CD4-positive, alpha-beta T cell treated with Interleukin-10 for 1 hour (primary cell): Measurements from ENCODE around the gene SALL2.
"Not testable (repeated sequence)": the region's sequence is repeated elsewhere in the genome, so short reads cannot be mapped to it uniquely, and the experiment has no call there.

Experiments
- DNase-seq: peaks from one replicate; pipeline ENCODE4 v3.0.0-alpha.2; 2020

SALL2 gene

DNA sequence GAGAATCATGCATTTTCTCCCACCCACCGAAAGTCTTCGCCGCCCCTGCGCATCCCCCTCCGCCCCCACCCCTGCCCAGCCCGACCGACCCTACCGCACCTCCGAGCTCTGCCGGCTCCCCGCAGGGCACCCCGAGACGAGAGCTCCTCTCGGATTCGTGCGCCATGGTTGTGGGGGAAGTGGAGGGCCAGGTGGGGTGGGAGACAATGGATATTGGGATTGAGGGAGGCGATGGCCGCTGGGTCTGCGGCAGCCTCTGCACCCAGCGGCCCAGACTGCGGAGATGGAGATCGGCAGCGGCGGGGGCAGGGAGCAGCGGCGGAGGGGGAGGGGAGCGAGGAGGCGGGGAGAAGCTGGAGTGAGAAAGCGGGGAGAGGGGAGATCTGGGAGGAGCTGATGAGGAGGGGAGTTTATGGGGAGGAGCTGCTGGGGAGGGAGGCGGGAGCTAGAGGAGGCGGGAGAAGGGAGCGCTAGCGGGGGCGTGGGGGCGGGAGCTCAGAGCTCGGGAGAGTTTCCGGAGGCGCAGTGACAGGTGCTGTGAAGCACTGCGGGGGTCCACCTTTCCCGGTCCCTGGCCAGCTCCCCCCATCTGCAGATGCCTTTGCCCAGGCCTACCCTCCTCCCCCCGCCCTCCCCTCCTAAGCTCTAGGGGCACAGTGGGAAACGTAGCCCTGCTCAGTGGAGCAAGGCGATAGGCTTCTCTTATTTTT is at the start of gene SALL2:
TSS of gene SALL2 (minus strand) at position 385 of the 710 bp plus-strand sequence. CDS start at position 166, 219 bp downstream.
- peak; percentile 72 for DNase-seq

DNA sequence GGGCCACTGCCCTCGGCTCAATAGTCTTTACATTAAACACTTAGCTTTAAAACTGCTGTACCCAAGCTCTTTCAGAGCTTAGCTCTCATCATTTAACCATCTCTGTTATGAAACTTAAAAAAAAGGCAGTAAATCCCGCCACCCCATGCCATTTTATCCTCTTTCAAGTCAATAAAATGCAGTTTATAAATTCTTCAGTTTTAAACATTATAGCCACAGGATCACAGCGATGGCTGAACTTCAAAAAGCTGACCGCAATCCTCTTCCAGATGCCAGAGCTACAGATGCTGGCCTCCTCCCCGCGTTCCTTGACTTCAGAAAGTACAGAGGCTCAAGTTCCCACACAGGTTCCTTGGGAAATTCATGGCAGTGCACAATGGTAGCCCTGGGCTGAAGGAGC is 49.5 kb upstream of the SALL2 start:
- no peak for DNase-seq

DNA sequence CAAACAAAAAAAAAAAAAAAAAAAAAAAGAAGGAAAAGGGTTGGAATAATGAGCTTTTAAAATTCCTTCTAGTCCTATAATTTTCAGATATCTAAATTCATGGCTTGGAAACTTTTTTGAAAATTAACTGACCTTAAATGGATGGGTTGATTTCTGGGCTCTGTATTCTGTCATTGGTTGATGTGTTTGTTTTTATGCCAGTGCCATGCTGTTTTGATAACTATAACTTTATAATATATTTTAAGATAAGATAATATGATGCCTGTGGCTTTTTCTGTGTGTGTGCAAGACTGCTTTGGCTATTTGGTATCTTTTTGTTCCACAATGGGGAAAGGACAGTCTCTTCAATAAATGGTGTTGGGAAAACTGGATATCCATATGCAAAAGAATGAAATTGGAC is 46.5 kb upstream of the SALL2 start:
- no peak for DNase-seq

DNA sequence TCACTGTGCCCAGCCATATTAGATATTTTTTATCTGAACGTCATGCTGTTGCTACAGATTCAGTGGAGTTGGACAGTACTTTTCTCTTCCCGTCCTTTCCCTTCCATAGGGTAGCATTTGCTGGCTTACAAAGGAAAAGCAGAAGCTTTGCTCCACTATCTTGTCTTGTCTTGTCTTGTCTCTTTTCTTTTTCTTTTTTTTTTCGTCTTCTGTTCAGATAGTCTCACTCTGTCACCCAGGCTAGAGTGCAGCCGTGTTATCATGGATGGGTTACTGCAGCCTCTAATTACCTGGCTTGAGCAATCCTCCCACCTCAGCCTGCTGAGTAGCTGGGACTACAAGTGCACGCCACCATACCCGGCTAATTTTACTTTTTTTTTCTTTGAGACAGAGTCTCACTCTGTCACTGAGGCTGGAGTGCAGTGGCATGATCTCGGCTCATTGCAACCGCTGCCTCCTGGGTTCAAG is 32.6 kb upstream of the SALL2 start:
- no peak for DNase-seq

DNA sequence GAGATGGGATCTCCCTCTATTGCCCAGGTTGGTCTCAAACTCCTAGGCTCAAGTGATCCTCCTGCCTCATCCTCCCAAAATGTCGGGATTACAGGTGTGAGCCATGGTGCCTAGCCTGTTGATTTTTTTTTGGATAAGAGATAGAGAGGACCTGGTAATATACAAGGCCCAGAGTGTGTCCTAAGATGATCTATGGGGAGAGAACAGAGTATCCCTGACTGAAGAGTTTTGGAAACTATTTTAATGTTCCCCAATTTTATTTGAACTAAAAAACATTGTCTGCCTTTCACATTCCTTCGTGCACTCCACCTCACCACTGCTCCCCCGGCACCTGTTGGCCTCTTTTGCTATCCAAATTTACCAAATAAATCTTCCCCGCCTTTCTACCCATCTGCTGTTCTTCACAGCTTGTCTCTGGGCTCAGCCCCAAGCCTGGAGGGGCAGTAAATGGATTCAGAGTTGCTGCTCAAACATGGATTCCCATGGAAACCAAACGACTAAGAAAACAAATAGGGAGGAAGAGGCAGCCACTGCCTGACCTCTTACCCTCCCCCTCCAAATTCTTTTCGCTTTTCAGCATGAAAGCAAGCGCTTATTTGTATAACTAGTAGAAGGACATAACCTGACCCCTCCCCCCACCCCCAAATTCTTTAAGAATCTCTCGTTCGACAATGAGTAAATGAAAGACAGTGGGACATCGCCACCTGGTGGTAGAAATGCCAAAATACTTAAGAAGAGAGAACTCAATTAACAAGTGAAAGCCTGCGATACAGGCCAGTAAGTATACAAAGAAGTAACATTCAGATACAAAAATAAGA is 31.1 kb upstream of the SALL2 start:
- peak; percentile 87 for DNase-seq

DNA sequence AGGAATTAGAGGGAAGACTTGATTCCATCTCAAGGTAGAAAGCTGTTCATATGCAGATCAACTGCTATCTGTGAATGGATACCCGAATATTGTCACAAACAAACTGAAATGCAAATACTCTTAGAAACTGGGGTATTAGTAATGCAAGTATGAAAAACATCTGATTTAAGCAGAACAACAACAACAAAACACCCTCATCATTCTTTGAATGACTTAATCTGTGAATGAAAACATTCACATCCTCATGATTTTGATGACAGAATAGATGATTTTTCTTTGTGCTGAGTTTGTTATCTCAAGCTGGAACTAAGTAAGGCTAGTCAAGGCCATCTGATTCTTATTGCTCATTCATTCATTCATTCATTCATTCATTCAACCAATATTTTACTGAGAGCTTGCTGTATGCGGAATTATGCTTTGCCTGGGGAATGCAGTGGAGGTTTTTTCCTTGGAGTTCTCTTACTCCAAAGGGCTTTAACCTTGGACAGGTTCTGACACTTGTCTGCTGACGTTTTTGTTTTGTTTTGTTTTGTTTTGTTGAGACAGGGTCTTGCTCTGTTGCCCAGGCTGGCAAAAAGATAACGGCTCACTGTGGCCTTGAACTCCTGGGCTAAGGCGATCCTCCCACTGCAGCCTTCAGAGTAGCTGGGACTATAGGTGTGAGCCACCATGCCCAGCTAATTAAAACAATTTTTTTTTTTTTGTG is 30.4 kb upstream of the SALL2 start:
- no peak for DNase-seq

DNA sequence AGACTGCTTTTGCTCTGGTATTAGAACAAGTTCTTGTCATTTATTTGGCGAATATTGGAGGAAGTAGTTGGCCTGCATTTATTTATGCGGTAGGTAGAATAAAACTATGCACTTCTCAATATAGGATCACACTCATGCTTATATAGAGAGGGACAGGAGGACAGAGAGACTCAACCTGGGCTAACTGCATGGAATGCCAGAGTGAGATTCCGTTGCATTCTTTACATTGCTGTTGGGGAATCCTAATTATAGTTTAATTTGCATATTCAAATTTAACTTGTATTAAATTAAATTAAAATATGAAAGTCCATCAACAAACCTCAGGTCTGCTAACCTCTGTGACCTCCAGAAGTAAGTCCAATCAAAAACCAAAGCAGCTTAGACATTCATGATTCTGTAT is 27.1 kb upstream of the SALL2 start:
- no peak for DNase-seq

DNA sequence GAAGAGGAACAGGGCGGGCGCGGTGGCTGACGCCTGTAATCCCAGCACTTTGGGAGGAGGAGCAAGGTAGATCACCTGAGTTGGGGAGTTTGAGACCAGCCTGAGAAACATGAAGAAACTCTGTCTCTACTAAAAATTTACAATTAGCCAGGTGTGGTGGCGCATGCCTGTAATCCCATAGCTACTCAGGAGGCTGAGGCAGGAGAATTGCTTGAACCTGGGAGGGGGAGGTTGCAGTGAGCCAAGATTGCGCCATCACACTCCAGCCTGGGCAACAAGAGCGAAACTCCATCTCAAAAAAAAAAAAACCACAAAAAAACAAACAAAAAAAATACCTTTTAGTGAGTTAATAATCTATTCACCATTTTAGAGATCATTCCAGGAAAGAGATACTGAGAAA is 18.4 kb upstream of the SALL2 start:
- DNase-seq: not testable (repeated sequence)

DNA sequence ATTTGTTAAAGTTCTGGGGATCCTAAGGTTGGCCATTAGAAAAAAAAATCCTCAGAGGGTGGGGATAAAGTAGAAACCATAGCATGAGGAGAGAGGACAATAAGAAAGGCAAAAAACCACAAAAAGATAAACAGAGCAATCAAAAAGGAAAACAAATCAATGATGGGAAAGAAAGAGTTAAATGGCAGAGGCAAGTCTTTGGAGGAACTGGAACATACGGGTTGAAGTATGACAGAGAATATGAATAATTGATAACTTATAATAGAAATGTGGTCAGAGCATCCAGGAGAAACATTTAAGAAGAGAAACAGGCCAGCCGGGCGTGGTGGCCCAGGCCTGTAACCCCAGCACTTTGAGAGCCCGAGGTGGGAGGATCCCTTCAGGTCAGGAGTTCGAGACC is 17.8 kb upstream of the SALL2 start:
- no peak for DNase-seq

DNA sequence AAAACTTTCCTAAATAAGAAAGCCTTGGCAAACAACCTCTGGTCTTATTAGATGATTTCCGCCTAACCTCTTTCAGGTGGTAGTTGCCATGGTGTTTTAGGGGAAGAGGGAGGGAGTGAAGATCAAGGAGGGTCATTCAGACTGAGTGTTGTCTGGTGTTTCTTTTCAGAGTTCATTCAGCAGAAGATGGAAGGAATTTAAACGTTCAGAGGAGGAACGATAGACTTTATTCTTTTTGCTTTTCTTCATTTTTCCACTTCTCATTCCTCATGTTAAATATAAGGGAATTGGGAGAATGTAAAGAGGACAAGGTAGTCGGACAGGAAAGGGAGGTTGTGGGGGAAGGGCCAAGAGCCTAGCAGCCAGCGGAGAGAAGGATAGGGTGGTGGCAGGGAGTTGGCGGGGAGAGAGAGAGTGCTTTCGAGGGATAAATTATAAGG is 17.4 kb upstream of the SALL2 start:
- DNase-seq: no peak

DNA sequence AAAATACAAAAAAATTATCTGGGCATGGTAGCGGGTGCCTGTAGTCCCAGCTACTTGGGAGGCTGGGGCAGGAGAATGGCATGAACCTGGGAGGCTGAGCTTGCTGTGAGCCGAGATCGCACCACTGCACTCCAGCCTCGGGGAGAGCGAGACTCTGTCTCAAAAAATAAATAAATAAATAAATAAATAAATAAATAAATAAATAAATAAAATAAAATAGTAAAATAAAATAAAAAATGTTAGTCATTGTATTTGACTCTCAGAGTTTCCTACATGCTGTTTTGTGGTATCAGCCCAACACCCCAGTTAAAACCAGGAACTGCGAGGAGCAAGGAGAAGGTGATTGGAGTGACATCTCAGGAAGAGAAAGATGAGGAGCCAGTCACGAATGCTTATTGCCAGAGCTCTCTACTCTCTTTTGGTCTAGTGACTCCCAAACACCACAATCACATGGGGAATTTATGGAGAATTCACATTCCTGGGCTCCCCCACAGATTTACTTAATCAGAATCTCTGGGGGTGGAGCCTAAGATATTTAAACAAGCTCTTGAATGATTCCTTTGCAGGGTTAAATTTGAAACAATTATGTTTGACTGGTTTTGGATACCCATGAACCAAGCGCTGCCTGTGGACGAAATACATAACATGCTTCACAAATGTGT is 15.4 kb upstream of the SALL2 start:
- no peak for DNase-seq

DNA sequence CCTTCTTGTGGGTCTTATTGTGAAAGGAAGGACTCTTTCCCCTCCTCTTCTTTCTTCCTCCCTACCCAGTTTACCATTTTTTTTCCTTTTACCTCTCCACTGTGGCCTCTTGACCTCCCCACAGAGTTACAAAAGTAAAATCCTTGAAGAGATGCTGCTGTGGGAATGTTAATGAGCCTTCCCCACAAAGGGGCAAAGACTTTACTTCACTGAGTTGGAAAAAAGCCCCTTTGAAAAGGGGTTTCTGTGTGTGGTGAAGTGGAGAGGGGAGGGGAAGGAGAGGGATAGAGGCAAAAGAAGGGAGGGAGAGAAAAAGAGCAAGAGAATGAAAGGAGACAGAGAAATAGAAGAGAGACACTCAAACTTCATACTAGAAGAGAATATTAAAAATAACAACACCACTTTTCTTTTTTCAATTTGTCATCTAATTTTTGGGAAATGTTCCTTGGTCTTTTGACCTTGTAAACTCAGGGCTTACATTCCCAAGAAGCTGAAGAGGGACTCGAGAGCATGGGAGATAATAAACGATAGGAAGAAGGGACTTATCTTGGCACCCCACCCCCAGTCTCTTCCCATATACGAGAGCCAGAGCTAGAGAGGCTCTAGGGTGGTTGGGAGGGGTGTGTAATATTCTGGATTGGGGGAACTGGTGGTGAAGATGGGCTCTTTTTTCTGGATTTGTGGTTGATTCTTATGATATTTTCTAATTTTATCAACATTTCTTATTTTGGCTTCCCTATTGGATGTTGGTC is 13.2 kb upstream of the SALL2 start:
- DNase-seq: no peak

DNA sequence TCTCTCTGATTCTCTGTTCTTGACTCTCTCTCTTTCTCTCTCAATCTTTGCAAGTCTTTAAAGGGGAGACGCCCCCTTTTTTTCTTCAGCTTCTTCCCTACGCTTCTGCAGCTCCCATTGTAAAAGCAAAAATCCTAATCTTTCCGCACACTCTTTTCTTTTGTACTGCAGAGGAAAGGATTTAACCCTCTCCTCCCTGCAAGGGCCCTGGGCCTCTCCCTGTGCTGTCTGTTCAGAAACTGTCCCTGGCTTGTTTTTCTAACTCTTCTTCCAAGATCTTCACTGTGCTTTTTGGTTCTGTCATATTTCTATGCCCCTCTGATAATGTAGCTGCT is 10.9 kb upstream of the SALL2 start:
- no peak for DNase-seq

DNA sequence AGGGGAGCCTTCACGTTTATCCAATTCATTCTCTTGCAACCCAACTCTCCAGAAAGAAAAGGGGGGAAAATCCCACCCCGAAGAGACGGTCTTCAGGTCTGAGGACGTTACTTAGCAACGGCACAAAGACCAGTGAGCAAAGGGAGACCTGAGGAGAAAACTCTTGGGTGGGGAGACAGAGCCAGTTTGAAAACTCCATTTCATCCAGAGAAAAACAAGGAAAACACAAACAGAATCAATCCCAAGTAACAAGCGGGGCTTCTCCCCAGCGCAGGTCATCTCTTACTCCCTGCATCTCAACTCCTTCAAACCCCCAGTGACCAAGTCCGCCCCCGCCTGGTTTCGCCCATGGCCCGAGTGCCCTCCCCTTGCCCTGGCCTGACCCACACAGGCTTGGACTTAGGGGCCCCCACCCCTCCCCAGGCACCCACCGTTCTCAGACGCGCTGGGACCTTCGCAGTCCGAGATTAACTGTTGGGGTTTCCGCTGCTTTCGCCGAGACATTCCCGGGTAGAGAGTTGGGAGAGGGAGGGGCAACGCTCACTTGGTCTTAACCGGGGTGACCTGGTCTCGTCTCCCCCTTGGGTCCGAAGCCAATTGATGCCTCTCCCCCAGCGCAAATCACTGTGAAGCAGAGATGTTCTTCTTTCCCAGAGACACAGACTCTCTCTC is 10.4 kb upstream of the SALL2 start:
- no peak for DNase-seq

DNA sequence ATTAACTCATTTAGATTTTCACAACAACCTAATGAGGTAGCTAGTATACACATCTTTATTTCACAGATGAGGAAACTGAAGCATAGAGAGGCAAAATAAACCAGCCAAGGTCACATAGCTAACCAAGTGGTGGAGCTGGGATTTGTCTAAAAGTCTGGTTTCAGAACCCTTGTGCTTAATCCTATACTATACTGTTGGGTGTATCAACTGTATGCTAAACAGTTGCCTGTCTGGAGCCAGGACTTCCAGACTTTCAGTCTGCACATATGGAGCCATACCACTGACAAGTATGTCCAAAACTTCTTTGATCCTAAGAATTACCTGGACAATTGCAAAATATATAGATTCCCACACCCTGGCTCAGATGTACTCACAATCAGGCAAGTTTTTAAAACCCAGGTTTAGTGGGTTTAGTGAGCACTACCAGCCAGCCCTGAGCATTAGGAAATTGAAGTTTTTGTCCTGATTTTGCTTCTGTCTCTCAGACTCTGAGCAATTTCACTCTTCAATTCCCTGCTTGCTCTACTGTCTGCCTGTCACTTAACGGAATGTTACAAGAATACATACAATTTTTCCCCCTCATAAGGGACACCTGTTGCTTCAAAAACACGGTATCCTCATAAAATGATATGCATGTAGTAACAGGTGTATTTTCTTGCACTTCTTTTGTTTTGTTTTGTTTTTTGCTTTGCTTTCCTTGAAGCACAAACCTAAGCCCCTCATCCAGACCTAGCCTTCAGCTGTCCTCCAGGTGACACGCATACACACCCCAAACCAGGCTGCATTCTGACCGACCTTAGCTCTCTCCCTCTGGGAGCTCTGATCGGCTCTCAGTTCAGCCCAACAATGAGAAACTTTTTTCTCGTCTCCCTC is 9.6 kb upstream of the SALL2 start:
- DNase-seq: no peak

DNA sequence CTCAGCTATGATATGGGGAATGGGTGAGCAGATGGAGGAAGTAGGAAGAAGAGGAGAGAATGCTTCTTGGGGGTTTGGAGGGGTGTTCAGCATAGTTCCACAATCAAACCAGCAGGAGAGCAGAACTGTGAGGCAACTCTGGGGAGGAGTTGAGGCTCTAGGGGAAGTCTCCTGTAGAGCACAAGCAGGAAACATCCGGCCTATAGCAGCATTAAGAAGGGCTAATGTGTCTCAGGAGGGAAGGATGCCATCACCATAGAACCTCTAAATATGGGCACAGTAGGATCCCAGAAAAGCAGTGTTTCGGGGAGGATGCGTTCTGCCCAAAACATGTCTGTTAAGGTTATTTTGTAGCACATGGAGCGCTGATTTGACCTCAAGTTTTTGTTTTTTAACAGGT is 8.4 kb upstream of the SALL2 start:
- no peak for DNase-seq

DNA sequence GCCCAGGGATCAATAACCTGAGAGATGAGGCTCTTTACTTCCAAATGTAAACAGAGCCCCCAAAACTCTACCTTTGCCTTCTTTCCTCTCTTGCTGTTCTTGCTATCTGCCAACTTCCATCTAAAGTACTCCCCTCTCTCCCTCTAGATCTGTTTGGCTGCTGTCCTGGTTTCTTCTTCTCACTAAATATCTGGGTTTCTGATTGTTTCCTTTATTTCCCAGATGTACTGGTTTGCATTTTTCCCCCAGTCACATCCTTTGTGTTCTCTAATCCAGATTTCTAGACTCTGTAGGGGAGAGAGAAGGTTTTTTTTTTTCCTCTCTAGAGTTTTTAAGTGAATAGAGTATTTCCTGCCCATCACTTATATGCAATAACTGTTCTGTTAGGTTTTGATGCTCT is 7.1 kb upstream of the SALL2 start:
- DNase-seq: no peak

DNA sequence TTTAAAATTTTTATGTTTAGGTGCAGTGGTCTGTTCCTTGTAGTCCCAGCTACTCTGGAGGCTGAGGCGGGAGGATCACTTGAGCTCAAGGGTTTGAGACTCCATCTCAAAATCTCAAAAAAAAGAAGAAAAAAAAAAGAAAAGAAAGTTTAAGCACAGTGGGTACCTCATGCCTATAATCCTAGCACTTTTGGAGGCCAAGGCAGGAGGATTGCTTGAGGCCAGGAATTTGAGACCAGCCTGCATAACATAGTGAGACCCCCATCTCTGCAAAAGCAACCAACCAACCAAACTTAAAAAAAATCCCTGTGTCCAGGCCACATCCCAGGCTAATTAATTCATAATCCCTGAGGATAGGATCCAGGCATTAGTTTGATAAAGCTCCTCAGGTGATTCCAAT is 3.4 kb upstream of the SALL2 start:
- no peak for DNase-seq

DNA sequence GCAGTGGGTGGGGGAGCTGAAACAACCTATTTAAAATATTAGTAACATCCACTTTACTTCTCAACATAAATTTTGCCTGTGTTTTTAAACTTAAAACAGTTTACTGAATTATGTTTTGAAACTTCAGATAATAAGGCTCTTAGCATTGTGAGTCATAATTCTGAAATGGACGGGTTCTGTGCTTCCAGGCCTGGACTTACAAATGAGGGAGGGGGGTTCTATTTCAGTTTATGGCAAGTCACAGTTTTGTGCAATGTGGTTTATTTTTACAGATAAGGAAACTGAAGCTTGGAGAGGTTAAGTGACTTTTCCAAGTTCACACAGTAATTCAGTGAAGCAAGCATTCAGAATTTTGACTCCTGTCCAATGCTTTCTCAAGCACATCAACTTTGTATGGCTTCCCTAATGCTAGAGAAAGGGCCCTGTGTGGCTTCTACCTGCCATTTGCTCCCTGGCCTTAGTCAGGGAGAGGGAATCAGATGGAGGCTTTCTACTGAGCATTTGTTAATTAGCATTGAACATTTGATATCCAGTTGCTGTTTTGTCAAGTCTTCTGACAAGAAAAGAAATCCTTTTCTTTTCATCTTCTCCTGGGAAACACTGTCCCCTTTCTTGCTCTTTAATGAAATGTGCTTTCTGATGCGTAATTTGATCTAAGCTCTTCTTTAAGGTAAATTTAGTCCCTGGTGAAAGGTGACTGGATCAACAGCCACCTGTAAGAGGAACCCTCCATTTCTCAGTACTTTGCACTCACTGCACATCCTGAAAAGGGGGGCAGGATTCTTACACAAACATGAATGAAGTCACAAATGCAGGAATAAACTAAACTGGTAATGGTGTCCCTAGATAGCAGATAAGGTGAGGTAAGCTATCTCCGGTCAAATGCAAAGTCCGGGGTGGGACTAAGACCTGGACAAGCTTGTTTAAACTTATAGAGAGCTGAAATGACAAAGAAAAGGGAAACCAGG is 2.5 kb upstream of the SALL2 start:
- DNase-seq: no peak

DNA sequence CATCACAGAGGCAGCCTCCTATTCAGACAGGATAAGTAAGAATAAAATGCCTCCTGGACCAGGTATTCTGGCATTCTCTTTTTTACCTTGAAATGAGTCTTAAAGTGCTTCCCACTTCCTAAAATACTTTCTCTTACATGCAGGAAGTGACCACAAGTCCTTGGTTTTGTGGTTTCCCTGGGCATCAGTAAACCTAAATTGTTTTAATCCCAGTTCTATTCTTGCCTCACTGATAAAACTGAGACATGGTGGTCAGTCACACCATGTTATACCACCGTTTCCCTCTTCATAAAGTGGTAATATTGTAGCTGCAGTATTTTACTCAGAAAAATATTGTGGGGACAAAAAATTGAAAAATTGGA is 1.2 kb upstream of the SALL2 start:
- no peak for DNase-seq
